Dermis blood vessel endothelial cell (primary cell): ENCODE data around the gene MT1B. TPM values are rescaled to one million over a fixed set of nuclear protein-coding genes. Genes with fewer than 3 reads are reported as not detected.

Source experiments
- DNase-seq: peaks from one replicate; pipeline ENCODE4 v3.0.0; 2010
- total RNA-seq: library from RNA; depleted of rRNA; stranded (reverse); fragments of >200 nt; gene quantifications from 2 replicates; pipeline ENCODE4 v1.2.3, GENCODE V29; 2014

The MT1B gene
- total RNA-seq, 1 donor from 2014 or later, result not detected

DNA sequence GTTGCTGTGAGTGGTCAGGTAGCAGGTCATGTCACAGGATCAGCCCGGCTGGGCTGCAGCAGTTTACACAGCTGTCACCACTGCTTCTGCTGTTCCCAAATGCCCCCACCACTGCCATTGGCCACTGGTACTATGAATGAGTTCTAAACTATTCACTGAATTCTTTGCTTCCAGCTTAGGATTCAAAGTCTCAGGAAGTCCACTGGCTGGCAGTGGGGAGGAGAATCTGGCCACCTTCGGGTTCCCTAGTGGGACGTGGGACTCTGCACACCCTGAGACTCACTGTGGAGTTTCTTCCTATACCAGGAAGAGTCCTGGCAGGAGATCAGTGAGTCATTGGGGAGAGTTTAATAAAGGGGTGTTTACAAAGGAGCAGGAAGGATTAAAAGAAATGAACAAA lies 37.5 kb downstream of the MT1B start:
- no peak for DNase-seq

DNA sequence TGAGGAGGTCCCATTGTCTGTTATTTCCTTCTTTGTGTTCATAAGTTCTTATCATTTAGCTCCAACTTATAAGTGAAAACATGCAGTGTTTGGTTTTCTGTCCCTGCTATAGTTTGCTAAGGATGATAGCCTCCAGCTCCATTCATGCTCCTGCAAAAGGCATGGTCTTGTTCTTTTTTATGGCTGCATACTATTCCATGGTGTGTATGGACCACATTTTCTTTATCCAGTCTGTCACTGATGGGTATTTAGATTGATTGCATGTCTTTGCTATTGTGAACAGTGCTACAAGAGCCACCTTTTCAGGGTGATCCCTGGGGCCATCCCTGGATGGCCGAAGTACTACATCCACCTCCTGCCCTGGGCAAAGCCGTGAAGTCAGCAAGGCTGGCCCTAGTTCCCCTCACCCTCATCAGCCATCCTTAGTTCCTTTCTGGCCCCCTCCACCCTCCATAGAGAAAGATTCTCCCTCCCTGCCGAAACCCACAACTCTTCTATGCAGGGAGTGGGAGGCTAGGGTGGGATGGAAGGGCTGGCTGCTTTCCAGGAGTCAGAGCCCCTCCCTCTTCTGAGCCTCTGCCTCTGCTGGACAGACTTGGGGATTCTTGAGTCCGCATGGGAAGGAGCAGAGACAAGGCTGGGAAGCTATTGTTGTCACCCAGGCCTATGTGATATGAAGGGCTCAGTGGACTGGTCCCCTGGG lies 38.9 kb downstream of the MT1B start:
- DNase-seq, result no peak

DNA sequence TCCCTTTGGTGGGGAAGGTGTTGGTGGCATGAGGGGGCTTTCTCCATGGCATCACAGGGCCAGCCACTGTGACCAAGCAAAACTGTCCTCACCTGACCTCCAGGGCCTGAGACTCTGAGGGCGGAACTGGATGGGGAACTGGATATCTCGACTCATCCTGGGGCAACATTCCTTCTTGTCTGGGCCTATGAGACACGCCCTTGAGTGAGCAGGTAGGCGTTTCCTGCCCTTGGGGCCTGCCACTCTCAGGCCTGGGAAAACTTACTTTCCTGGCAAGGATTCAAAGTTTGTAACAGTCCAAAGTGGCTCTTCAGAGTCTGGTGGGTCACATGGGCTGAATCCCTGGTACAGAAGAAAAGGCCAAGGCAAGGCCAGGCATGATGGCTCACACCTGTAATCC lies 40.2 kb downstream of the MT1B start:
- no peak for DNase-seq

DNA sequence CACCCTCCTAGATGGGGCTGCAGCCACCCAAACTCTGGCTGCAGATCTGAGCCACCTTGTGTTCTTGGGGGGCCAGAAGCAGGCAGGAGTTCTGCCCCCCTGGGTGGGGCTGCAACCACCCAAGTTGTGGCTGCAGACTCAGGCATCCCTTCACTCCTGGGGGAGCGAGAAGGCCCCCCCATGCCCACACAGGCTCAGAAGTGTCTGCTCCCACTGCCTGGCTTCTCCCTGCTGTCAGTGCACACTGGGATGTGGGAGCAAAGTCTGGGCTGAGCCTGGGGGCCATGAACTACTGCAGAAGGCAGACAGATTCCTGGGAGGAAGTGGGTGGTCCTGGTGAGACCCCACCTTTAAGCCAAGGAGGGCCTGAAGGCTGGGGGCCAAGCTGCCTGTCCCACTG lies 43.6 kb downstream of the MT1B start:
- no peak for DNase-seq

DNA sequence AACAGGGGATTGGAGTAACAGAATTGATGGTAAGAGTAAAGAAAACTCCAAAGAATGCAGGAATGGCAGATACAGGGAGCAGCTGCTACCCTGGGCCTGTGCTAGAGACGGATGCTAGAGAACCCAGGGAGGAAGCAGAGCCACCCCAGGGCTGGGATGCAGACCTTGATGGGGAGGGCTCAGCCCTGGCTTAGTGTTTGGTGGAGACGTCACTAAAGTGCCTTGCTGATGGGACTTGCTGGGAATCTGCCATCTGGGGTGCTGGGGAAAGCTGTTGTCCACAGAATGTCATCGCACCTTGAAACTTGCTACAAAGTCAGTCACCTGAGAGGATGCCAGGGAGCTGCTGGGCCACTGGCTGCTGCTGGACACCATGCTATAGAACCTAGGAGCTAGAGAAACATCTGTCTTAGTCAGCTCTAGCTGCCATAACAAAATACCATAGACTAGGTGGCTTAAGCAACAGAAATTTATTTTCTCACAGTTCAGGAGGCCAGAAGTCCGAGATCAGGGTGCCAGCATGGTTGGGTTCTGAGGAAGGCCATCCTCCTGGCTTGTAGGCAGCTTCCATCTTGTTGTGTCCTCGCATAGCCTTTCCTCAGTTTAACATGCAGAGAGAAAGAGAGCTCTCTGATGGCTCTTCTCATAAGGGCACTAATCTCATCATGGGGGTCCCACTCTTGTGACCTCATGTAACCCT lies 45.9 kb downstream of the MT1B start:
- no peak for DNase-seq

DNA sequence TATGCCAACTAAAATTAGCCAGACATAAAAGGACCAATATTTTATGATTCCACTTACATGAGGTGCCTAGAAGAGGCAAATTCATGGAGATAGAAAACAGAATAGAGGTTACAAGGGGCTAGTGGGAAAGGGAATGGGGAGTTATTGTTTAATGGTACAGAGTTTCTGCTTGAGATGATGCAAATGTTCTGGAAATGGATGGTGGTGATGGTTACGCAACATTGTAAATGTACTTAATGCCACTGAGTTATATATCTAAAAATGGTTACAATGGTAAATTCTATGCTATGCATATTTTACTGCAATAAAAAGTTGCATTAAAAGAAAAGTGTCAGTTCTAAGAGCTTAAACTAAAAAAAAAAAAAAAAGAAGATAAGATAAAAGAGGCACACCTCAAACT lies 48.5 kb downstream of the MT1B start:
- DNase-seq, result no peak

DNA sequence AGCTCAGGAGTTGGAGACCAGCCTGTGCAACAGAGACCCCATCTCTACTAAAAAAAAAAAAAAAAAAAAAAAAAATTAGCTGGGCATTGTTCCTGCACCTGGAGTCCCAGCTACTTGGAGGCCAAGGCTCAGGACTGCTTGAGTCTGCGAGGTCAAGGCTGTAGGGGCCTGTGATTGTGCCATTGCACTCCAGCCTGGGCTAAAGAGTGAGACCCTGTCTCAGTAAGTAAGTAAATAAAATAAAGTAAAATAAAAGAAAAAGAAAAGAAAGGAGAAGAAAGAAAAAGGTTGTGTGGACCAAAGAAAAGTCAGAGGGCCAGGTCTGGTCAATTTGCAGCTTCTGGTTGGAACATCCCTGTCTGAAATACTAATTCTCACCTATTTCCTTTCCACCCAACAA lies 48.9 kb downstream of the MT1B start:
- DNase-seq, result no peak

DNA sequence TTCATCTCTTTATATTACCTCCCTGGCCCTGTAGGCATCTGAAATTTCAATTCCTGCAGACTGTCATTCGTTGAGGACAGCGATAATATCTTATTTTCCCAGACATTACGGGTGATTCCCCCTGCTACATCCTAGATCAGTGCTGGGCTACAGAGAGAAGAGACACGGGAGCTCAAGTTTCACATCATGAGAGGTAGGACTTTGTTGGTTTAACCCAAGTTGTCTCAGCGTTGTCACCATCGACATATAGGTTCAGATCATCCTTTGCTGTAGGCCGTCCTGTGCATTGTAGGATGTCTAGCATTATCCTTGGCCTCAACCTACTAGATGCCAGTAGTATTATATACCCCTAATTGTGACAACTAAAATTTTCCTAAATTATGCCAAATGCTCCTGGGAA lies 49.8 kb downstream of the MT1B start:
- no peak for DNase-seq

Other genes starting within 250 kb of the MT1B start
- 244 and 318 TPM in 2 replicates for gene AMFR, start 226.3 kb upstream of the MT1B start, total RNA-seq
- 102 and 147 TPM in 2 replicates for gene NUDT21, start 200.6 kb upstream of the MT1B start, total RNA-seq
- 71.6 and 155 TPM in 2 replicates for gene OGFOD1, start 200.3 kb upstream of the MT1B start, total RNA-seq
- gene BBS2, start 131.9 kb upstream of the MT1B start, total RNA-seq, result 40.6 and 52.2 TPM in 2 replicates
- not detected in 2 replicates for gene MT4, start 86.8 kb upstream of the MT1B start, total RNA-seq
- gene MT3, start 62.4 kb upstream of the MT1B start, total RNA-seq, result not detected in 2 replicates
- gene MT2A, start 43.3 kb upstream of the MT1B start, total RNA-seq, result 21.3 and 82.5 TPM in 2 replicates
- gene MT1E, start 26.1 kb upstream of the MT1B start, total RNA-seq, result 13.8 and 103 TPM in 2 replicates
- 0.34 and 0.98 TPM in 2 replicates for gene MT1M, start 19.2 kb upstream of the MT1B start, total RNA-seq
- gene MT1A, start 13.2 kb upstream of the MT1B start, total RNA-seq, result 2.3 TPM in 1 of 2 replicates, not detected in the other
- gene MT1F, start 6.1 kb downstream of the MT1B start, total RNA-seq, result 0.34 and 0.93 TPM in 2 replicates
- gene MT1G, start 16.2 kb downstream of the MT1B start, total RNA-seq, result not detected in 2 replicates
- not detected in 2 replicates for gene MT1H, start 17.9 kb downstream of the MT1B start, total RNA-seq
- gene MT1X, start 30.6 kb downstream of the MT1B start, total RNA-seq, result 12.2 and 22.3 TPM in 2 replicates
- 59.7 and 98.4 TPM in 2 replicates for gene NUP93, start 78.2 kb downstream of the MT1B start, total RNA-seq
- gene SLC12A3, start 213.3 kb downstream of the MT1B start, total RNA-seq, result not detected in 2 replicates